Upper lobe of left lung (tissue), 4 donors: ENCODE measurements around the gene ABCD1.
"Not testable (repeated sequence)": the region's sequence is repeated elsewhere in the genome, so short reads cannot be mapped to it uniquely, and the experiment has no call there.

Experiments used
- POLR2A ChIP-seq, 4 donors: fragments of 450-650 bp; IDR thresholded peaks; one replicate each; pipeline ENCODE4 v1.5.1; 2016 to 2017; ENCODE audit warnings: antibody characterized with exemption in 4 of 4, mild to moderate bottlenecking in 2 of 4
- TF ChIP-seq, protein P1 (sequence below), 6 experiments: fragments of 450-650 bp in 4 of 6; fragments of 200-600 bp in 2 of 6; sonication (generic) in 2 of 6; IDR thresholded peaks; one replicate each; pipeline ENCODE4 v1.5.1; 2016 to 2019; ENCODE audit warnings: antibody characterized with exemption in 6 of 6

DNA sequence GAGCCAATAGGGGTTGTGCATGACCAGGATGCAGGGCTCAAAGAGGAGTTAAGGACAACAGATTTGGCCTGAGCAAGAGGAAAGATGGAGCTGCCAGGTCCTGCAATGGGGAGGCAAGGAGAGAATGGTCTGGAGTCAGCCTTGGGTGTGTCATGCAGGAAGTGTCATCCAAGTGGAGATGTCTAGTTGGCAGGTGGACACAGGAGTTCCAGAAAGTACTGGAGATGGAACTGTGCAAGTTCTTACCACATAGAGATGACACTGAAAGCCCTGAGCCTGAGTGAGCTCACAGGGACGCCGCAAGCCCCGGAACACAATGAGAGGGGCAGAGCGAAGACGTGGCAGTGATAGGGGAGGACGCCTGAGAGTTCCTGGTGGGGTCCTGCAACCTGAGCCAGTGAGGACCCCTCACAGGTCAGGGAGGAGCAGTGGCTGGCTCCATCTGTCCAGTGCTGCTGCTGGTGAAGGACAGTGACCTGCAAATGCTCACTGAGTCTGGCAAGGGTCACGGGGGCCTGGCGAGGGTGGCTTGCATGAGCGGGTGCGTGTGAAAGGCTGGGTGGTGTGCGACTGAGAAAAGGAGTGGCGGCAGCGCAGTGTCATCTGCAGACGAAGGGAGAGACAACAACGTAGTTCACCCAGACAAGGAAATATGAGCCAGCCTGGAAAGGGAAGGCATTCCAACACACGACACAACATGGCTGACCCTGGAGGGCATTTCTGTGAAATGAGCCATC is 27.5 kb upstream of the ABCD1 start:
- TF ChIP-seq, protein P1, sequence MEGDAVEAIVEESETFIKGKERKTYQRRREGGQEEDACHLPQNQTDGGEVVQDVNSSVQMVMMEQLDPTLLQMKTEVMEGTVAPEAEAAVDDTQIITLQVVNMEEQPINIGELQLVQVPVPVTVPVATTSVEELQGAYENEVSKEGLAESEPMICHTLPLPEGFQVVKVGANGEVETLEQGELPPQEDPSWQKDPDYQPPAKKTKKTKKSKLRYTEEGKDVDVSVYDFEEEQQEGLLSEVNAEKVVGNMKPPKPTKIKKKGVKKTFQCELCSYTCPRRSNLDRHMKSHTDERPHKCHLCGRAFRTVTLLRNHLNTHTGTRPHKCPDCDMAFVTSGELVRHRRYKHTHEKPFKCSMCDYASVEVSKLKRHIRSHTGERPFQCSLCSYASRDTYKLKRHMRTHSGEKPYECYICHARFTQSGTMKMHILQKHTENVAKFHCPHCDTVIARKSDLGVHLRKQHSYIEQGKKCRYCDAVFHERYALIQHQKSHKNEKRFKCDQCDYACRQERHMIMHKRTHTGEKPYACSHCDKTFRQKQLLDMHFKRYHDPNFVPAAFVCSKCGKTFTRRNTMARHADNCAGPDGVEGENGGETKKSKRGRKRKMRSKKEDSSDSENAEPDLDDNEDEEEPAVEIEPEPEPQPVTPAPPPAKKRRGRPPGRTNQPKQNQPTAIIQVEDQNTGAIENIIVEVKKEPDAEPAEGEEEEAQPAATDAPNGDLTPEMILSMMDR (IDR thresholded peaks at IDR 0.05), result not testable (repeated sequence)
- TF ChIP-seq POLR2A (IDR thresholded peaks at IDR 0.05), result not testable (repeated sequence)
